ENCODE data around the gene RRP1B.
A peak's percentile ranks its signal among the peaks of the same experiment; 100 is the strongest.
"Not testable (repeated sequence)": the region's sequence is repeated elsewhere in the genome, so short reads cannot be mapped to it uniquely, and the experiment has no call there.

RRP1B gene

DNA sequence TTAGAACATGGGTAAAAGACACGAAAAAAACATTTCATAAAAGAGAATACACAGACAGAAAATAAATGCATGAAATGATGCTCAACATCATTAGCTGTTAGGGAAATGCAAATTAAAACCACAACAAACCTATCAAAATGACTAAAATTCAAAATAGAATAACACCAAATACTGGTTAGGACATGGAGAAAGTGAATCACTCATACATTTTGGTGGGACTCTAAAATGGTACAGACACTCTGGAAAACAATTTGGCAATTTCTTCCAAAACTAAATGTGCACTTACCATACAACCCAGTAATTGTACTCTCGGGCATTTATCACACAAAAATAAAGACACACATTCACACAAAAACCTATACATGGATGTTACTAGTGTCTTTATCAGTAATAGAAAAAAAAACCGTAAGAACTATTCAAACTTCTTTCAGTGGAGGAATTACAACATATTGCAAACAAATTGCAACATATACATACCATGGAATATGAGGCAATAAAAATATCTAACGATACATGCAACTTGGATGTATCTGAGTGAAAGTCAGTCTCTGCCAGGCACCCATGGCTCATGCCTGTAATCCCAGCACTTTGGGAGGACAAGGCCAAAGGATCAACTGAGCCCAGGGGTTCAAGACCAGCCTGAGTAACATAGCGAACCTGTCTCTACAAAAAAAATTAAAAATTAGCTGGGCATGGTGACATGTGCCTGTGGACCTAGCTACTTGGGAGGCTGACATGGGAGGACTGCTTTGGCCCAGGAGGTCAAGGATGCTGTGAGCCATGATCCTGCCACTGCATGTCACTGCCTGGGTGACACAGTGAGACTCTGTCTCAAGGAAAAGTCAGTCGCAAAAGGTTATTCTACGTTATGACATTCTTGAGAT, 19.6 kb upstream of the RRP1B start:
- no peak for DNase-seq (ENCODE audit: low read depth in 2 of 2, low spot score in 1 of 2)

DNA sequence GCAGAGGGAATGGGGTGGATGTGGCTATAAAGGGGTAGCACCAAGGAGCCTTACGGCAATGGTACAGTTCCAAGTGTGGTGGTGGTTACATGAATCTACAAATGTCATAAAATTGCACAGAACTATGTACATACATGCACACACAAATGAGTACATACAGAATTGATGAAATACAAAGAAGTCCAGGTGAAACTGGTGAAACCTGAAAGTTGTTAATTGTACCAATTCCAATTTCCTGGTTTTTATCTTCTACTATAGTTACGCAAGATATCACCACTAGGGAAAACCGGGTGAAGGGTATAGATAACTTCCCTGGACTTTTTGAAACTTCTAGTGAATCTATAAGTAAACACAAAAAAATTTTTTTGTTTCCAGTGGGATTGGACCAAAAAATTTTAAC, 19.0 kb upstream of the RRP1B start:
- DNase-seq (ENCODE audit: low read depth in 2 of 2, low spot score in 1 of 2), result no peak

- DNase-seq (ENCODE audit: low read depth in 2 of 2, low spot score in 1 of 2), result no peak
Measured at GRCh38 chr21:43643193-43643592, 16.2 kb upstream of the RRP1B start.

DNA sequence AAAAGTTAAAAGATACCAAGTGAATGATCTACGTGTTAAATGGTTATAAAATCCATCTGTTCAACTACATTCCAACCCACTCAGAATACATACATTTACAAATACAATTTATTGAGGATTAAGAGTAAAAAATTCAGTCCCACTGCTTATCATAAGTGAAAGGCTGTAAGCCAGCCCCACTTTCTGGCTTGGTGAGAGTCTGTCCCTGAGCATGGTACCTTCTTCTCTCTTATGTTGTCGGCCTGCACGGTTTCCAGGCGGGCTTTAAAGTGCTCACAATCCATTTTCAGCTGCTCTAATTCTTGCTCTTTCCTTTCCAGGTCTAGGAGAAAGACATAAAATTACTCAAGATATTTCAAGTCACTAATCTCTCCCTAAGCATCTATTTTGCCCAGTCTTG, 15.3 kb upstream of the RRP1B start:
- DNase-seq (ENCODE audit: low read depth in 2 of 2, low spot score in 1 of 2), result no peak

- DNase-seq (ENCODE audit: low read depth in 2 of 2, low spot score in 1 of 2), result no peak
Measured at GRCh38 chr21:43644609-43645008, 14.8 kb upstream of the RRP1B start.

- no peak for DNase-seq (ENCODE audit: low read depth in 2 of 2, low spot score in 1 of 2)
Measured at GRCh38 chr21:43645136-43645891, 14.0 kb upstream of the RRP1B start.

DNA sequence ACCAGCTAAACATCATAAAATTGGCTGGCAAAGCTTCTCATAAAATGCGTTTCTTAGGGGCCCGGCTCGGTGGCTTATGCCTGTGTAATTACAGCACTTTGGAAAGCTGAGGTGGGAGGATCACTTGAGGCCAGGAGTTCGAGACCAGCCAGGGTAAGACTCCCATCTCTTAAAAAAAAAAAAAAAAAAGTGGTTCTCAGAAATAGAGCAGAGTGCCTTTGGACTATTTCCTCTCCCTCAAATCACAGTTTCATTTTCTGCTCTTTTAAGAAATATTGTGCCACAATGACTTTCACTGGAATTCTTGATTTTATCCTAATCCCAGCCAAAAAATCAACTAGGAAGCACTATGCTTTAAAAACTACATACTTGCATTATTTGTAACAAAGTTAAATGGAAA, 13.4 kb upstream of the RRP1B start:
- no peak for DNase-seq (ENCODE audit: low read depth in 2 of 2, low spot score in 1 of 2)

GRCh38 chr21:43646550-43647260, 12.7 kb upstream of the RRP1B start:
- DNase-seq (ENCODE audit: low read depth in 2 of 2, low spot score in 1 of 2), result peak; percentile 68 to 79

GRCh38 chr21:43648171-43648570, 11.2 kb upstream of the RRP1B start:
- no peak for DNase-seq (ENCODE audit: low read depth in 2 of 2, low spot score in 1 of 2)

DNA sequence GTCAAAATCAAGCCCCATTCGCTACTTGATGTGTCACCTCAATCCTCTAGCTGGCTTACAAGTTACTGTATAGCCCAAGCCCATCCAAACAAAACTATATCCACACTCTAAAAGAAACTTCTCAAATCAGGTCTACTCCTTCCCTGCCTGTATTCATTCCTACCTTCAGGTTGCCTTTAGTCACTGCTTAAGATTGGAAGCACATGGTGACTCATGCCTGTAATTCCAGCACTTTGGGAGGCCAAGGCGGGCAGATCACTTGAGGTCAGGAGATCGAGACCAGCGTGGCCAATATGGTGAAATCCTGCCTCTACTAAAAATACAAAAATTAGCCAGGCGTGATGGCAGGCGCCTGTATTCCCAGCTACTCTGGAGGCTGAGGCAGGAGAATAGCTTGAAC, 7.4 kb upstream of the RRP1B start:
- DNase-seq (ENCODE audit: low read depth in 2 of 2, low spot score in 1 of 2), result not testable (repeated sequence)

- no peak for DNase-seq (ENCODE audit: low read depth in 2 of 2, low spot score in 1 of 2)
Measured at GRCh38 chr21:43652616-43653015, 6.7 kb upstream of the RRP1B start.

- no peak for DNase-seq (ENCODE audit: low read depth in 2 of 2, low spot score in 1 of 2)
Measured at GRCh38 chr21:43653626-43654025, 5.7 kb upstream of the RRP1B start.

- no peak for DNase-seq (ENCODE audit: low read depth in 2 of 2, low spot score in 1 of 2)
Measured at GRCh38 chr21:43654806-43655489, 4.4 kb upstream of the RRP1B start.

DNA sequence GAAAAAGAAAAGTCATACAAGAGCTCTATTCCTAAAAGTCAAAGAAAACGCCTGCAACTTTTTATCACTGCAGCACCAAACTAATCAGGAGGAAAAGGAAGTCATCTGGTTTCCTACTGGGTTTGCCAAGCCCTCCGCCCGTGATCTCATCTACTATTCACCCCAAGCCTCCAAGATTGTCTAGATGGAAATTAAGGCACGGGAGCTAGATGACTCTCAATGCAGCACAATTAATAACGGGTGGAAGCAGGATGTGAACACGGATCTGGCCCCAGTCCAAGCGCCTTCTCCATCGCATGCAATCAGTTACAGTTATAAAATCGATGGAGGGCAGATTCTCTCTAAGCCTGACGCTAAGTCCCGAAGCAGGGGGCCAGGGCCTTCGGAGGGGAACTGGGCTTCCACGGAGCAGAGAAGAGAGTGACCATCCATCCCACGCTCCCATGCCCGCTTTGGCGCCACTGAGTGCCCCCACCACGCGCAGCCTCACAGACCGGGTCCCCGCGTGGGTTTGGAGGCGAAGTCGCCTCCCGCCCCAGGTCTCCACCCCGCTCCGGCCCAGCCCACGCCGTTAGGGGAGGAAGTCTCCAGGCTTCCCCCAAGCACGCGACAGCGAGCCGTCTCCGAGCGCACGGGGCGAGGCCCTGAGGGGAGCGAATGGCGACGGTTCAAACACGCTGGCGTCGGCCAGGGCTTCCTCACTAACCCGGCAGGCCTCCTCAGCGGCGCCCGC, 1.8 kb upstream of the RRP1B start:
- no peak for DNase-seq (ENCODE audit: low read depth in 2 of 2, low spot score in 1 of 2)

GRCh38 chr21:43658088-43658741, 1.1 kb upstream of the RRP1B start:
- DNase-seq (ENCODE audit: low read depth in 2 of 2, low spot score in 1 of 2), result no peak

DNA sequence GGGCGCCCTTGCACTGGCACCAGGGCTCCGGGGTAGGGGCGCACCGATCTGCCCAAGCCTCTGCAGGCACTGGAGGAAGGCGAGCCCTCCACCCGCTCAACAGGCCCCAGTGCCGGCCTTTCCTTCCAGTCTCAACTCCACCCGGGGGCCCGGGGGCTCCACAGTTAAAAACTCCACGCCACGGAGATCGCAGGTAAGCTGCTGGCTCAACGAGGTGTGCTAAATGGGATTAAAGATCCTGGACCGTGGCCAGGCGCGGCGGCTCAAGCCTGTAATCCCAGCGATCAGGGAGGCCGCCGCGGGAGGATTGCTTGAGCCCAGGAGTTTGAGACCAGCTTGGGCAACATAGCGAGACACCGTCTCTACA, 608 bp upstream of the RRP1B start:
- DNase-seq (ENCODE audit: low read depth in 2 of 2, low spot score in 1 of 2), result no peak

- no peak for DNase-seq (ENCODE audit: low read depth in 2 of 2, low spot score in 1 of 2)
Measured at GRCh38 chr21:43662286-43662685, 2.9 kb downstream of the RRP1B start.

- no peak for DNase-seq (ENCODE audit: low read depth in 2 of 2, low spot score in 1 of 2)
Measured at GRCh38 chr21:43663033-43663432, 3.7 kb downstream of the RRP1B start.

GRCh38 chr21:43664358-43664757, 5.0 kb downstream of the RRP1B start:
- DNase-seq (ENCODE audit: low read depth in 2 of 2, low spot score in 1 of 2), result no peak

DNA sequence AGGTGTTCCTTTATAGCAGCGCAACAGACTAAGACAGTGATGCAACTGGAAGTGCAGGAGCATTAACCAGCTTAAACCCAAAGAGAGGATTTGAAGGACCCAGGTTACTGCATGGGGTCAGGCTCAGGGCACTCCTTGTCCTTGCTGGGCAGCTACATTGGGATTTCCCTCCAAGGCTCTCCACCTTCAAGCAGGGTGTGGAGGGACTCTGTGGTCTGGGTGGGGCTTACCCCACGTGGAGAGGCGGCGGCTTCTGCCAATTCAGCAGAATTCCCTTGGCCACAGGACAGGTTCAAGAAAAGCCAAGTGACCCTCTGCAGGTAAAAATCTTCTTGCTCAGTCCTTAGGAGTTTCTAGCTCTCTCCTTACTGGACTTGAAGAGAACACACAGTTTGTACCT, 6.5 kb downstream of the RRP1B start:
- DNase-seq (ENCODE audit: low read depth in 2 of 2, low spot score in 1 of 2), result no peak
